WERI-Rb-1 (cell line): Measurements from ENCODE around the gene ZNF426.

Source experiments
- DNase-seq: peaks from one replicate; pipeline ENCODE4 v3.0.0-alpha.2; 2020
- H3K27ac ChIP-seq: fragments of 250-450 bp; sonication (Bioruptor Pico); 2 replicates; pipeline ENCODE4 v1.5.1; 2020; ENCODE audit warnings: mild to moderate bottlenecking, moderate library complexity
- H3K27me3 ChIP-seq: fragments of 250-450 bp; sonication (Bioruptor Pico); 2 replicates; pipeline ENCODE4 v1.5.1; 2021; ENCODE audit warnings: mild to moderate bottlenecking, low read depth, moderate library complexity; ENCODE audit not compliant: insufficient read depth, severe bottlenecking
- H3K36me3 ChIP-seq: fragments of 250-450 bp; sonication (Bioruptor Pico); 2 replicates; pipeline ENCODE4 v1.5.1; 2020; ENCODE audit warnings: mild to moderate bottlenecking, moderate library complexity
- H3K4me3 ChIP-seq: 2 replicates; pipeline ENCODE4 v1.5.1; 2011; ENCODE audit warnings: low read depth, mild to moderate bottlenecking, control low read depth, low read length
- H3K9me3 ChIP-seq: fragments of 250-450 bp; sonication (Bioruptor Pico); 2 replicates; pipeline ENCODE4 v1.5.1; 2021; ENCODE audit warnings: mild to moderate bottlenecking, moderate library complexity; ENCODE audit not compliant: severe bottlenecking
- CTCF ChIP-seq: IDR thresholded peaks from 2 replicates; pipeline ENCODE4 v1.5.1; 2011; ENCODE audit warnings: low read depth, mild to moderate bottlenecking, control low read depth, inconsistent platforms, low read length

The ZNF426 gene

DNA sequence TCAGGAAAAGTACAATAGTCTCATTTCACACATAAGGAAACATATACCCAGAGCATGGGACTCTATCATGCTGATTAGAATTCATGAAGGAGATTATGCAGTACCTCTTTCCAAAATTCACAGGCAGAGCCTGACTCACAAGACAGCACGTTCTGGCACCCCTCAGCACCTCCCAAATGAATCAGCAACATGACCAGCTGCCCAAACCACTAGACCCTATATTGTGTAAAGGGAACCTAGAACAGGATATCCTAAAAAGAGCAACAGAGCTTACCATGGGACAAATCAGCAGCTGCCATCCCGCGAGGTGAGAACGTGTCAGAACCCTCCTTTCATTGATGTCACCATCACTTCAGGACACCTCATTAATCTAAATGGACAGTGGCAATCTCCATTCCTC lies 2.5 kb downstream of the ZNF426 start:
- no peak overlapping the region for H3K4me3 ChIP-seq
- peaks cover 57% of the 10 kb centered on the region for H3K36me3 ChIP-seq
- H3K27ac ChIP-seq = no peak overlapping the region
- DNase-seq = no peak
- H3K27me3 ChIP-seq = no peaks in the 10 kb centered on the region
- no peak for TF ChIP-seq CTCF
- H3K9me3 ChIP-seq = peaks cover 2% of the 10 kb centered on the region

- DNase-seq = no peak
- no peak overlapping the region for H3K27ac ChIP-seq
- no peaks in the 10 kb centered on the region for H3K27me3 ChIP-seq
- no peak for TF ChIP-seq CTCF
- H3K4me3 ChIP-seq = no peak overlapping the region
- peaks cover 97% of the 10 kb centered on the region for H3K36me3 ChIP-seq
- H3K9me3 ChIP-seq = peaks cover 36% of the 10 kb centered on the region
These were observed 6.5 kb downstream of the ZNF426 start for GRCh38 chr19:9531933-9532332.

GRCh38 chr19:9528757-9529336 lies 9.6 kb downstream of the ZNF426 start:
- H3K9me3 ChIP-seq = peaks cover 47% of the 10 kb centered on the region
- peaks cover 92% of the 10 kb centered on the region for H3K36me3 ChIP-seq
- no peak for DNase-seq
- H3K27ac ChIP-seq = no peak overlapping the region
- no peak for TF ChIP-seq CTCF
- no peaks in the 10 kb centered on the region for H3K27me3 ChIP-seq
- no peak overlapping the region for H3K4me3 ChIP-seq

DNA sequence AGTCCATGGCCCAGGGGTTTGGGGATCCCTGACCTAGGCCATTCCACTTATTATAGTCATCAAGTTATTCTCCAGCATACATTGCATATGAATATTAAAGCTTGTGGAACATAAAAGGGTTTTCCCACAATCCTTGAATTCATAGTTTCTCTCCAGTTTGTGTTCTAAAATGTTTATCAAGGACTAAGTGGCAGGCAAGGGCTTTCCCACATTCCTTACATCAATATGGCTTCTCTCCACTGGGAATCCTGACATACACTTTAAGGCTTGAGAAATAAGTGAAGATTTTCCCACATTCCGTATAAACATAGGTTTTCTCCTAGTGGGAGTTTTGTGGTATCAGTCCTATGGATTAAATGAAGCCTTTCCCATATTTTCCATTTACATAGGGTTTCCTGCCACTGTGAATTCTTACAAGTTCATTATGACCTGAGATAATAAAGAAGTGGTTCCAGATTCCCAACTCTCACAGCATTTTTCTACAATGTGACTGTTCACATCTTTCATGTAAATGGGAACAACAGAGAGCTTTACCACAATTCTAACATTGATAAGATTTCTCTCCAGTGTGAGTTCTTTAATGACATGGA lies 14.5 kb downstream of the ZNF426 start:
- Histone ChIP-seq H3K36me3 (peaks cover 50% of the 10 kb centered on the region), H3K27me3 (no peaks in the 10 kb centered on the region), H3K4me3 (no peak overlapping the region), H3K9me3 (peaks cover 33% of the 10 kb centered on the region), H3K27ac (no peak overlapping the region)
- DNase-seq = no peak
- no peak for TF ChIP-seq CTCF

DNA sequence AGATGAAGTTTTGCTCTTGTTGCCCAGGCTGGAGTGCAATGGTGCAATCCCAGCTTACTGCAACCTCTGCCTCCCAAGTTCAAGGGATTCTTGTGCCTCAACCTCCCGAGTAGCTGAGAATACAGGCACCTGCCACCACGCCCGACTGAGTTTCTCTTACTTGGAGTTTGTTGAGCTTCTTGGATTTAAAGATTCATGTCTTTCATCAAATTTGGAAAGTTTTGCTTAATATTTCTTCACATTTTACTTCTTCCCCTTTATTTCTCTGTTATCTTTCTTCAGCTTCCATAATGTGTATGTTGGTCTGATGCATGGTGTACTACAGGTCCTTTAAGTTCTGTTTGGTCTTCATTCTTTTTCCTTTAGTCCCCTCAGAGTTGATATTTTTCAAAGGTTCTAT lies 31.2 kb downstream of the ZNF426 start:
- Histone ChIP-seq H3K36me3 (no peaks in the 10 kb centered on the region), H3K27ac (no peak overlapping the region), H3K9me3 (peaks cover 12% of the 10 kb centered on the region), H3K27me3 (no peaks in the 10 kb centered on the region), H3K4me3 (no peak overlapping the region)
- DNase-seq = no peak
- no peak for TF ChIP-seq CTCF

GRCh38 chr19:9500796-9501195 lies 37.6 kb downstream of the ZNF426 start:
- Histone ChIP-seq H3K27ac (no peak overlapping the region), H3K27me3 (no peaks in the 10 kb centered on the region), H3K9me3 (peaks cover 29% of the 10 kb centered on the region), H3K4me3 (no peak overlapping the region), H3K36me3 (peaks cover 3% of the 10 kb centered on the region; the same call in 1 of the 2 replicates)
- no peak for TF ChIP-seq CTCF
- DNase-seq = no peak
